Measurements from ENCODE around the gene ZMAT5. TPM values are rescaled to one million over a fixed set of nuclear protein-coding genes. Genes with fewer than 3 reads are reported as not detected.

ZMAT5 gene, protein sequence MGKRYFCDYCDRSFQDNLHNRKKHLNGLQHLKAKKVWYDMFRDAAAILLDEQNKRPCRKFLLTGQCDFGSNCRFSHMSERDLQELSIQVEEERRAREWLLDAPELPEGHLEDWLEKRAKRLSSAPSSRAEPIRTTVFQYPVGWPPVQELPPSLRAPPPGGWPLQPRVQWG
- 10 to 100 TPM; 19.2 to 25.1 TPM for total RNA-seq

DNA sequence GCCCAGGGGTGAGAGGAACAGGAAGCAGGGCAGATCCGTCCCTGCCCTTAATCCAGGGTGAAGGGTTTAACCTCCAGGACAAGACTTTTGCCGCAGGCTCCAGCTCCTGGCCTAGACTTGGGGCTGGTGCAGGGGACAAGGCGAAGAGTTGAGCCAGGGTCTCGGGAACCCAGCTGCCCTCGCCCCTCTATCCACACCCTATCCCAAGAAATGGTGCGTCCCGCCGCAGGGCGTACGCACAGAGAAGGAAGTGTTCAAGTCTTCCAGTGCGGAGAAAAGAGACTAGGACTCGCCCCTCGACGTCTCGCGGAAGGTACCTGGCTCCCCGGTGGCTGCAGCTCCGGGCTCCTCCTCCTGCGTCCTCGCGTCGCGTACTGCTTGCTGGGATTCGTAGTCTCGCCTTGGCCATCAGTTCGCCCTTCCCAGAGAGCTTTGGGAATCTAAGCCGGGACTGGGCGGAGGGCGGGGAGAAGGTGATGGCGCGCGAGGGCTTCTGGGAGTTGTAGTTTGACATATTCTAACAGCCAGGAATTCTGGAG, at the start of gene ZMAT5:
TSS of gene ZMAT5 (minus strand) at position 376 of the 539 bp plus-strand sequence. CDS start 18,463 bp downstream, outside the sequence.
- no peaks in the 10 kb centered on the region for H3K27me3 Mint-ChIP-seq
- DNase-seq (peak; percentile 96), ATAC-seq (peak; percentile 97)
- H3K9me3 Mint-ChIP-seq (ENCODE audit: low read depth), result no peaks in the 10 kb centered on the region
- peak within 1 kb of the TSS; percentile 98 for H3K27ac Mint-ChIP-seq
- POLR2A ChIA-PET, result interaction anchor here (0.5 to 1.1 kb wide), 3 partner anchors 214 to 462 kb away, joined by 4 to 12 read pairs (median 4); partner anchors contain the start of gene THOC5
- intact Hi-C loops (cut with DNase I, micrococcal nuclease), result loop anchor here (1.0 to 10.0 kb wide), 21 partner anchors 72 to 1202 kb away; partner anchors contain the start of genes AP1B1 (in 2 of the 2), ASCC2 (in 2 of the 2), MTMR3 (in 2 of the 2) and CASTOR1 (in 1 of the 2)
- peaks cover 25% of the 10 kb centered on the region for H3K36me3 Mint-ChIP-seq (ENCODE audit: low read depth)
- CTCF ChIA-PET, result interaction anchor here (0.6 to 1.4 kb wide), 5 partner anchors 12 to 321 kb away, joined by 3 read pairs; no protein-coding TSS in a partner anchor
- H3K4me1 Mint-ChIP-seq, result peaks cover 31% of the 10 kb centered on the region
- H3K4me3 Mint-ChIP-seq, result peak within 1 kb of the TSS; percentile 99

DNA sequence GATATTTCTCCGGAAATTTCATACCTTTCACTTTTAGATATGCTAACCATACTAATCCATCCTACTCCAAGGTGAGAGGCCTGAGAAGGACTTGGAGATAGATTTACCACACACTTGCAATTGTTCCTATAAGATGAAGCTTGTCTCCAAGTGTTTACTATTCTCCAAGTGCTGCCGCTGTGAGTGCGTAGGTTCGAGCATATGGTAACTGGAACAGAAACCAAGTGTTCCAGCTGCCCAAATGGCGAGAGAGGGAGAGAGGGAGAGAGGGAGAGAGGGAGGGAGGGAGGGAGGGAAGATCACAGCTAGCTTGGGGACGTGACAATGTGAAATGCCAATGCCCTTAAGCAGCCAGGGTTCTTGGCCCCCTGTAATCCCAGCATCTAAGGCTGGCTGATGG, 49.7 kb upstream of the ZMAT5 start:
- Mint-ChIP-seq H3K4me1 (peaks cover 7% of the 10 kb centered on the region), H3K27me3 (no peaks in the 10 kb centered on the region), H3K36me3 (ENCODE audit: low read depth) (peaks cover 48% of the 10 kb centered on the region), H3K27ac (no peak overlapping the region), H3K9me3 (ENCODE audit: low read depth) (no peaks in the 10 kb centered on the region), H3K4me3 (no peak overlapping the region)
- no peak for ATAC-seq
- intact Hi-C loops (cut with DNase I, micrococcal nuclease), result no loop called here
- ChIA-PET POLR2A (no interaction called here), CTCF (interaction anchor here (0.6 kb wide), 1 partner anchor 8 kb away, joined by 3 read pairs; no protein-coding TSS in a partner anchor)
- no peak for DNase-seq

DNA sequence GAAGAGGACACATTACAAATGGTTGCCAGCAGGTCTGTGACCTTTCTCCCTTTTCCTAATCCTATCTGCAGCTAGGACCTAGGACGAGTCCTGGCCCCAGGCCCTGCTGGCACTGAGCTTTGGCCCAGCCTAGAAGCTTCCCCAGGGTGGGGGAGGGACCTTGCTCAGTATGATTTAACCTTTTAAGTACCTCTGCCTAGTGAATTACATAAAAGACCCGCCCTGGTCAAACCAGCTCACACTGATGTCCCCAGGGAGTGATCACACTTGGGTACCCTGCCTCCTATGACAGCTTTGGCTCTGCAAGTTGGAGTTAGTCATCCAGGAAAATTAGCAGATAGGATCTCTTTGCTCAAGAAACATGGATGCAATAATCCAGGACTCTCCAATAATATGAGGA, 49.3 kb upstream of the ZMAT5 start:
- Mint-ChIP-seq H3K4me1 (peaks cover 3% of the 10 kb centered on the region), H3K27ac (no peak overlapping the region), H3K27me3 (no peaks in the 10 kb centered on the region), H3K9me3 (ENCODE audit: low read depth) (no peaks in the 10 kb centered on the region), H3K36me3 (ENCODE audit: low read depth) (peaks cover 45% of the 10 kb centered on the region), H3K4me3 (no peak overlapping the region)
- CTCF ChIA-PET, result interaction anchor here (0.6 kb wide), 2 partner anchors 263 to 439 kb away, joined by 3 read pairs; partner anchors contain the start of gene THOC5
- ATAC-seq, result no peak
- POLR2A ChIA-PET, result no interaction called here
- DNase-seq, result no peak
- intact Hi-C loops (cut with DNase I, micrococcal nuclease), result no loop called here

DNA sequence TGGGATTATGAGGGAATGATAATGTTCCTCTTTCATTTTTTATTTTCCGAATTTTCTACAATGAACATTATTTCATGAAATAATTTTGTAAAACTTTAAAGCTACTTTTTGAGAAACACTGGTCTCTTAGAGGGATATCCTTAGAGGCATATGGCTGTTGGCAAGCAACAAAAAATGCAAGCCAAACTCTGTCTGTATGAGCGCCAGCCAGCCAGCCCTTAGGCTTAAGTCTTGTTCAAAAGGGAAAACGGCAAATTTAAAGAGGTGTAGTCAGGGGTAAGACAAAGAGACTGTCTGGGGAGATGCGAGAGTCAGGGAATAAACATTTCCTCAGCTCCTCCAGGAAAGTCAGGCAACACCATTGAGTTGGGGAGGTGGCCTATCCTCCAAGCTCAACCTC, 48.8 kb upstream of the ZMAT5 start:
- no peaks in the 10 kb centered on the region for H3K4me1 Mint-ChIP-seq
- peaks cover 43% of the 10 kb centered on the region for H3K36me3 Mint-ChIP-seq (ENCODE audit: low read depth)
- H3K27me3 Mint-ChIP-seq, result no peaks in the 10 kb centered on the region
- no peak overlapping the region for H3K27ac Mint-ChIP-seq
- H3K4me3 Mint-ChIP-seq, result no peak overlapping the region
- ATAC-seq (no peak), DNase-seq (no peak)
- intact Hi-C loops (cut with DNase I, micrococcal nuclease), result no loop called here
- H3K9me3 Mint-ChIP-seq (ENCODE audit: low read depth), result no peaks in the 10 kb centered on the region
- ChIA-PET POLR2A (no interaction called here), CTCF (interaction anchor here (0.6 kb wide), 3 partner anchors 63 to 439 kb away, joined by 3 read pairs; partner anchors contain the start of gene THOC5)

DNA sequence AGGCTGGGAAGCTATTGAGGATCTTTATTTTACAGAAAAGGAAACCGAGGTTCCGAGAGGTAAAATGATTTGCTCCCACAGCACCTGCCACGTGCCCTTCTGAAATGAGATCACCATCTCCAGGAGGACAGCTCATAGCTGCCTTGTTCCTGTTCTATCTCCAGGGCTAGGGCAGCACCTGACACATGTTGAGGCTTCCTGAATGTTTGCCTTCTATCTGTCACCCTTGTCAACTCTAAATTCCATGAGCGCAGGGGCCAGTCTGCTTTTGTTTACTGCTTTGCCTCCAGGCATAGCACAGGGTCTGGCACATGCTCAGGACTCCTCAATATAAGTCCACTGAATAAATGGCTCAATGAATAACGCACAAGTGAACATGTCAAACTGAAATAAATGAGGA, 47.2 kb upstream of the ZMAT5 start:
- ATAC-seq, result no peak
- no peak overlapping the region for H3K4me3 Mint-ChIP-seq
- no peak for DNase-seq
- ChIA-PET CTCF (interaction anchor here (0.8 kb wide), 1 partner anchor 707 kb away, joined by 3 read pairs; no protein-coding TSS in a partner anchor), POLR2A (no interaction called here)
- no peaks in the 10 kb centered on the region for H3K4me1 Mint-ChIP-seq
- H3K36me3 Mint-ChIP-seq (ENCODE audit: low read depth), result peaks cover 45% of the 10 kb centered on the region
- H3K27me3 Mint-ChIP-seq, result no peaks in the 10 kb centered on the region
- no peaks in the 10 kb centered on the region for H3K9me3 Mint-ChIP-seq (ENCODE audit: low read depth)
- intact Hi-C loops (cut with DNase I, micrococcal nuclease), result no loop called here
- H3K27ac Mint-ChIP-seq, result no peak overlapping the region

DNA sequence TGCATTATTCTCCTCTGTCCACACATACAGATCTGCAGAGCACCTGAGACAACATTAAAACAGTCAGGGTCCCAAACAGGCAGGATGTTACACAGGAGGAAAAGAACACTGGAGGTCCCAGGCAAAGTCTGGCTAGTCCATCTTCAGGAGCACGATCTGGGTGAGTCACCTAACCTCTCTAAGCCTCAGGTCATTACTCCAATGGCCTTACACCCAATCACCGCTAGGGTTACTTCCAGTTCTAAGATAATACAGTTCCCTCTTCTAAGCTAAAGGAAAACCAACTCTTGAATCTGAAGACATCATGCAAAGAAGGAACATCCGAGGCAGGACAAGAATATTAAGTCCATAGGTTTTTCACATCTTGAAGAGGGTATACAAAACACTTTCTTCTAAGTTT, 46.8 kb upstream of the ZMAT5 start:
- CTCF ChIA-PET, result interaction anchor here (0.8 kb wide), 1 partner anchor 708 kb away, joined by 3 read pairs; no protein-coding TSS in a partner anchor
- intact Hi-C loops (cut with DNase I, micrococcal nuclease), result no loop called here
- DNase-seq (no peak), ATAC-seq (no peak)
- POLR2A ChIA-PET, result no interaction called here
- Mint-ChIP-seq H3K27ac (no peak overlapping the region), H3K27me3 (no peaks in the 10 kb centered on the region), H3K36me3 (ENCODE audit: low read depth) (peaks cover 42% of the 10 kb centered on the region), H3K4me3 (no peak overlapping the region), H3K4me1 (no peaks in the 10 kb centered on the region), H3K9me3 (ENCODE audit: low read depth) (no peaks in the 10 kb centered on the region)

DNA sequence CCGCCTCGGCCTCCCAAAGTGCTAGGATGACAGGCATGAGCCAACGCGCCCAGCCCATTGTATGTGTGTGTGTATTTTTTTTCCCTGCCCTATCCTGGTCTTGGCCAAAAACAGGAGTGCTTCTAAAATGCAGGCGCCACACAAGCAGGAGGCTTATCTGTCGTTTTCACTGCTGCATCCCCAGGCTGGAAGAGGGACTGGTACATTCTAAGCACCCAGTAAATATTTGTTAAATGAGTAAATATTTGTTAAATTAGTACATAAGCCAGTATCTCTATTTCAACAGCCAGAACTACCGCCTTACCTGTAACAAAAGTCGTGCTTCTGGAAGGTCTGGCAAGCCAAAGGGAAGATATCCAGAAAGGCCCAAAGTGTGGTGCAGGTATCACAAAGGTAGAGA, 46.3 kb upstream of the ZMAT5 start:
- intact Hi-C loops (cut with DNase I, micrococcal nuclease), result no loop called here
- ChIA-PET POLR2A (no interaction called here), CTCF (interaction anchor here (1.3 kb wide), 1 partner anchor 192 kb away, joined by 3 read pairs; no protein-coding TSS in a partner anchor)
- Mint-ChIP-seq H3K36me3 (ENCODE audit: low read depth) (peaks cover 46% of the 10 kb centered on the region), H3K27me3 (no peaks in the 10 kb centered on the region), H3K4me3 (no peak overlapping the region), H3K27ac (no peak overlapping the region), H3K4me1 (no peaks in the 10 kb centered on the region), H3K9me3 (ENCODE audit: low read depth) (no peaks in the 10 kb centered on the region)
- DNase-seq (no peak), ATAC-seq (no peak)

DNA sequence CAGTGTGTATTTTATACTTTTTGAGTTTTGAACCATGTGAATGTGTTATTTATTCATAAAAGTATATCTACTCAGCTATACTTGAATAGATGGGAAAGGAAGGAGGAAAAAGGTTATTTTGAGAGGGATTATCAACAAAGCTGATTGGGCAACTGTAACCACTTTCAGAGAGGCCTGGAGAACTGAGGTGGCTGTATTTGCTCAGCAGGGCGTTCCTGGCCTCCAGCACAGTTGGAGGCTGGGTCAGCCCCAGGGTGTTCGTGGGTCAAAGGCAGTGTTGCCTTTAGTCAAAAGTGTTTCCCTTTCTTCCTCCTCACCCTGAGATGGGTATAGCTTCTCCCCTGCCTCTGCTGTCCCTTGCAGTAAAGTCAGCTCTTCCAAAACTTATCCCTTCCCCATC, 44.6 kb upstream of the ZMAT5 start:
- ATAC-seq, result no peak
- CTCF ChIA-PET, result interaction anchor here (0.6 kb wide), 1 partner anchor 277 kb away, joined by 3 read pairs; no protein-coding TSS in a partner anchor
- Mint-ChIP-seq H3K9me3 (ENCODE audit: low read depth) (no peaks in the 10 kb centered on the region), H3K4me3 (no peak overlapping the region), H3K4me1 (no peaks in the 10 kb centered on the region), H3K36me3 (ENCODE audit: low read depth) (peaks cover 50% of the 10 kb centered on the region), H3K27me3 (no peaks in the 10 kb centered on the region), H3K27ac (no peak overlapping the region)
- POLR2A ChIA-PET, result interaction anchor here (0.6 kb wide), 1 partner anchor 25 kb away, joined by 7 read pairs; no protein-coding TSS in a partner anchor
- DNase-seq, result no peak
- intact Hi-C loops (cut with DNase I, micrococcal nuclease), result no loop called here

DNA sequence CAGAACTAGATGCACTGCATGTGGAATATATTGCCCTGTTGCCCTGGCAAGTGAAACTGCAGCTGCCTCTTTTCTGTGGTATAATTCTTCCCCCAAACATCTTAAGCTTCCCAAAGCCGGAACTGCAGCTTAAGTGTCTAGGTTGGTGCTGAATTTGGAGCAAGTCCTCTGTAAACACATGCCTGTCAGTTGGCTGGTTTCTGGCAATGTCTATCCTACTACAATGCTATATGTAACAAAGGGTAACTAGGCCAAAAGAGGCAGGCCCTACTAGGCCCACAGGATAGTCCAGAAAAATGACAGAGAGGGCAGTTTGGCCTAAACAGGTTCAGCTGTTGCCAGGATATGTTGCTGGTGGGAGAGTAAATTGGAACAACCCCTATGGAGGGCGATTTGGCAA, 43.4 kb upstream of the ZMAT5 start:
- ATAC-seq (no peak), DNase-seq (no peak)
- no peaks in the 10 kb centered on the region for H3K27me3 Mint-ChIP-seq
- CTCF ChIA-PET, result interaction anchor here (0.5 to 0.8 kb wide), 3 partner anchors 68 to 392 kb away, joined by 3 read pairs; no protein-coding TSS in a partner anchor
- intact Hi-C loops (cut with DNase I, micrococcal nuclease), result no loop called here
- no peaks in the 10 kb centered on the region for H3K4me1 Mint-ChIP-seq
- POLR2A ChIA-PET, result no interaction called here
- H3K27ac Mint-ChIP-seq, result no peak overlapping the region
- H3K36me3 Mint-ChIP-seq (ENCODE audit: low read depth), result peaks cover 51% of the 10 kb centered on the region
- no peak overlapping the region for H3K4me3 Mint-ChIP-seq
- H3K9me3 Mint-ChIP-seq (ENCODE audit: low read depth), result no peaks in the 10 kb centered on the region

DNA sequence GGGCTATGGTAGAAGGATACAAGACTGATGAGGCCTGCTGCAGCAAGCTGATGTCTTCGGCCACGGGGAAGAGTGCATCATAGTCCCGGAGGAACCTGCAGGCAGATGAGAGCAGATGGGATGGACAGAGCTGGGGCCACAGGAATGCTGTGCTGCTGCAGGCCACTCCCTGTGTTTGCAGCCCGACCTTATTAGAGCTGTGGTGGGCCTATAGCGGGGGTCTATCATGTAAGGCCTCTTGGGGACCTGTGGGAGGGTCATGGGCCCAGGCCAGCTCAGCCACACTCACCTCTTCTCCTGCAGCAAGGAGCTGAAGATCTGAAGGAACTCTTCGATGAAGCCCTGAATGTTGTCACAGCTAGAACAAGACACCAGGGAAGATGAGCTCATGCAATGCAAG, 39.4 kb upstream of the ZMAT5 start:
- DNase-seq, result no peak
- CTCF ChIA-PET, result interaction anchor here (0.9 kb wide), 1 partner anchor 74 kb away, joined by 3 read pairs; no protein-coding TSS in a partner anchor
- intact Hi-C loops (cut with DNase I, micrococcal nuclease), result no loop called here
- Mint-ChIP-seq H3K27me3 (no peaks in the 10 kb centered on the region), H3K27ac (no peak overlapping the region), H3K9me3 (ENCODE audit: low read depth) (no peaks in the 10 kb centered on the region), H3K4me3 (no peak overlapping the region), H3K4me1 (no peaks in the 10 kb centered on the region), H3K36me3 (ENCODE audit: low read depth) (peaks cover 47% of the 10 kb centered on the region)
- POLR2A ChIA-PET, result no interaction called here
- ATAC-seq, result no peak

DNA sequence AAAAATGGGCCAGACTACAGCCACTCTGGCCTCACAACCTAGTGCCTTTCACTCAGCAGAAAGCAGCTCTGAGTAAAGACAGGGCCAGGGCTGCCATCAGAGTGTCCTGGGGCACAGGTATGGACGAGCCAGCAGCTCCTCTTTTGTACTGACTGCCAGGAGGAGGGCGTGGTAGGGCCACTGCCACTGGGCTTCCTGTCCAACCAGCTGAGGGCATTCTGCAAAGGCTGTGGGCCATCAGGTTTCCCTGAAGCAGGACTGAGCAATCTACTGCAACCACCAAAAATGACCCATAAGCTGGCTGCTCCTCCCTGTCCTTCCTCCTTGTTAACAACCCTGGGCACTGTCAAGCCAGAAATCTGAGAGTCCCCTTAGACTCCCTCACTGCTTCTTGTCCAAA, 38.2 kb upstream of the ZMAT5 start:
- H3K27me3 Mint-ChIP-seq, result no peaks in the 10 kb centered on the region
- CTCF ChIA-PET, result interaction anchor here (0.7 kb wide), 1 partner anchor 245 kb away, joined by 3 read pairs; no protein-coding TSS in a partner anchor
- DNase-seq (no peak), ATAC-seq (no peak)
- H3K4me3 Mint-ChIP-seq, result no peak overlapping the region
- intact Hi-C loops (cut with DNase I, micrococcal nuclease), result no loop called here
- POLR2A ChIA-PET, result no interaction called here
- peaks cover 50% of the 10 kb centered on the region for H3K36me3 Mint-ChIP-seq (ENCODE audit: low read depth)
- no peak overlapping the region for H3K27ac Mint-ChIP-seq
- no peaks in the 10 kb centered on the region for H3K4me1 Mint-ChIP-seq
- no peaks in the 10 kb centered on the region for H3K9me3 Mint-ChIP-seq (ENCODE audit: low read depth)

DNA sequence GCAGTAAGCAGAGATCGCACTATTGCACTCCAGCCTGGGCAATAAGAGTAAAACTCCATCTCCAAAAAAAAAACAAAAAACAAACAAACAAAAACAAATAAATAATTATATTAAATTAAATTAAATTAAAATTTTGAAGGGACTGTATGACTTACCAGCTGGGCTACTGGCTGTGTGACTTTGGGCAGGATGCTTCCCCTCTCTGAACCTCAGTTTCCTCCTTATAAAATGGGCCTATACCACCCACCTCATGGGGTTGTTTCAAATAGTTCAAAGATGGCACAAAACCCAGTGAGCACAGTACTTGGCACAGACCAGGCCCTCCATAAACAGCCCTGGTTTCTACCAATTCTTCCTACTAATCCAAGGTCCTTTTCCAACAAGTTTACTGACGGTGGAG, 36.4 kb upstream of the ZMAT5 start:
- Mint-ChIP-seq H3K4me1 (no peaks in the 10 kb centered on the region), H3K9me3 (ENCODE audit: low read depth) (no peaks in the 10 kb centered on the region), H3K36me3 (ENCODE audit: low read depth) (peaks cover 46% of the 10 kb centered on the region), H3K27ac (no peak overlapping the region), H3K4me3 (no peak overlapping the region), H3K27me3 (no peaks in the 10 kb centered on the region)
- ChIA-PET CTCF (interaction anchor here (0.6 kb wide), 1 partner anchor 150 kb away, joined by 3 read pairs; no protein-coding TSS in a partner anchor), POLR2A (no interaction called here)
- intact Hi-C loops (cut with DNase I, micrococcal nuclease), result no loop called here
- no peak for ATAC-seq
- DNase-seq, result no peak
